ENCODE data around the gene CDH3.

Gene CDH3

DNA sequence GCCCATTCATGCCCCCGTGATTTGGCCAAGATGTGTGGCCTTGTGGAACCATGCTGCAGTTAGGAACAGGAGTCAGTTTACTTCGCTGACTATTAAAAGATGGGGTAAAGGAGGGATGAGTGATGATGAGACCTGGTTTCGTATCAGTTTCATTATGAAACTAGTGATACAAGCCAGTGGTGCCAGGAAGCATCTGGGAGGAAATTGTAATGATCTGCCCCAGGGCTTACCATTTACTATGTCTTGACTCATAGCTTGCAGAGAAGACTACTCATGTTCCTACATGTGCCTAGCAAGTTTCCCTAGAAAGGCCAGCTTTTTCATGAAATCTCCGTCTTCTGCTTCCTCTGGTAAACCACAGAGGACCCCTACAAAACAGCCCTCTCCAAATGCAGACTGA lies 23.2 kb downstream of the CDH3 start:
- DNase-seq, result no peak
- Histone ChIP-seq H3K79me1 (ENCODE audit: low read length) (peaks cover 8% of the 10 kb centered on the region), H3K23ac (ENCODE audit: low read length) (no peak overlapping the region), H3K9ac (ENCODE audit: low read length) (no peak overlapping the region), H4K5ac (ENCODE audit: low read length) (no peak overlapping the region), H3K4me3 (ENCODE audit: low read length) (no peak overlapping the region), H3K18ac (ENCODE audit: low read length) (no peak overlapping the region), H3K56ac (ENCODE audit: low read length) (no peak overlapping the region), H4K8ac (ENCODE audit: low read depth, low read length) (no peak overlapping the region), H3K27ac (ENCODE audit: low read depth, low read length) (no peak overlapping the region), H3K4ac (ENCODE audit: low read depth, low read length) (no peak overlapping the region), H3K4me1 (ENCODE audit: control insufficient read depth, low read depth, low read length) (no peaks in the 10 kb centered on the region), H3K27me3 (ENCODE audit: insufficient read depth, low read length, poor library complexity) (no peaks in the 10 kb centered on the region), H2BK15ac (replicated peaks; ENCODE audit: low read depth) (no peak overlapping the region), H2BK120ac (ENCODE audit: low read depth, low read length) (no peak overlapping the region), H3K79me2 (ENCODE audit: control insufficient read depth, insufficient read depth, low read length) (peaks cover 3% of the 10 kb centered on the region), H2AK5ac (ENCODE audit: low read length) (no peak overlapping the region), H3K4me2 (ENCODE audit: low read length) (no peak overlapping the region), H2BK5ac (ENCODE audit: low read length) (no peak overlapping the region), H3K36me3 (ENCODE audit: control insufficient read depth, insufficient read depth, low read length) (no peaks in the 10 kb centered on the region)
- no CpG with 5 or more reads among the region's 4 CpGs for WGBS (ENCODE audit: extremely low coverage, insufficient coverage, low lambda C conversion rate)

GRCh38 chr16:68676113-68676860 lies 31.2 kb downstream of the CDH3 start:
- H3K18ac ChIP-seq (ENCODE audit: low read length), result no peak overlapping the region
- H3K79me2 ChIP-seq (ENCODE audit: control insufficient read depth, insufficient read depth, low read length), result peaks cover 2% of the 10 kb centered on the region
- H3K27me3 ChIP-seq (ENCODE audit: insufficient read depth, low read length, poor library complexity), result no peaks in the 10 kb centered on the region
- no peak overlapping the region for H2BK120ac ChIP-seq (ENCODE audit: low read depth, low read length)
- no peak overlapping the region for H3K9ac ChIP-seq (ENCODE audit: low read length)
- H4K5ac ChIP-seq (ENCODE audit: low read length), result no peak overlapping the region
- H3K4me2 ChIP-seq (ENCODE audit: low read length), result no peak overlapping the region
- no peak overlapping the region for H2BK15ac ChIP-seq (replicated peaks; ENCODE audit: low read depth)
- WGBS (ENCODE audit: extremely low coverage, insufficient coverage, low lambda C conversion rate), result no CpG with 5 or more reads among the region's 5 CpGs
- peaks cover 1% of the 10 kb centered on the region for H3K79me1 ChIP-seq (ENCODE audit: low read length)
- no peak overlapping the region for H3K23ac ChIP-seq (ENCODE audit: low read length)
- H3K4me3 ChIP-seq (ENCODE audit: low read length), result no peak overlapping the region
- H3K4ac ChIP-seq (ENCODE audit: low read depth, low read length), result no peak overlapping the region
- H3K36me3 ChIP-seq (ENCODE audit: control insufficient read depth, insufficient read depth, low read length), result peaks cover 5% of the 10 kb centered on the region
- H3K4me1 ChIP-seq (ENCODE audit: control insufficient read depth, low read depth, low read length), result no peaks in the 10 kb centered on the region
- H3K56ac ChIP-seq (ENCODE audit: low read length), result no peak overlapping the region
- no peak for DNase-seq
- H4K8ac ChIP-seq (ENCODE audit: low read depth, low read length), result no peak overlapping the region
- H3K27ac ChIP-seq (ENCODE audit: low read depth, low read length), result no peak overlapping the region
- no peak overlapping the region for H2AK5ac ChIP-seq (ENCODE audit: low read length)
- H2BK5ac ChIP-seq (ENCODE audit: low read length), result no peak overlapping the region

GRCh38 chr16:68681038-68681437 lies 35.9 kb downstream of the CDH3 start:
- no peak overlapping the region for H3K18ac ChIP-seq (ENCODE audit: low read length)
- H3K36me3 ChIP-seq (ENCODE audit: control insufficient read depth, insufficient read depth, low read length), result peaks cover 14% of the 10 kb centered on the region
- no peak overlapping the region for H3K4ac ChIP-seq (ENCODE audit: low read depth, low read length)
- no peak overlapping the region for H3K23ac ChIP-seq (ENCODE audit: low read length)
- H3K79me2 ChIP-seq (ENCODE audit: control insufficient read depth, insufficient read depth, low read length), result no peaks in the 10 kb centered on the region
- no CpG with 5 or more reads among the region's 2 CpGs for WGBS (ENCODE audit: extremely low coverage, insufficient coverage, low lambda C conversion rate)
- H2BK120ac ChIP-seq (ENCODE audit: low read depth, low read length), result no peak overlapping the region
- H3K4me1 ChIP-seq (ENCODE audit: control insufficient read depth, low read depth, low read length), result no peaks in the 10 kb centered on the region
- no peak overlapping the region for H4K5ac ChIP-seq (ENCODE audit: low read length)
- H2BK15ac ChIP-seq (replicated peaks; ENCODE audit: low read depth), result no peak overlapping the region
- H3K4me2 ChIP-seq (ENCODE audit: low read length), result no peak overlapping the region
- no peak overlapping the region for H2BK5ac ChIP-seq (ENCODE audit: low read length)
- no peaks in the 10 kb centered on the region for H3K79me1 ChIP-seq (ENCODE audit: low read length)
- H3K4me3 ChIP-seq (ENCODE audit: low read length), result no peak overlapping the region
- no peak overlapping the region for H3K9ac ChIP-seq (ENCODE audit: low read length)
- H4K8ac ChIP-seq (ENCODE audit: low read depth, low read length), result no peak overlapping the region
- no peaks in the 10 kb centered on the region for H3K27me3 ChIP-seq (ENCODE audit: insufficient read depth, low read length, poor library complexity)
- no peak for DNase-seq
- H3K56ac ChIP-seq (ENCODE audit: low read length), result no peak overlapping the region
- H3K27ac ChIP-seq (ENCODE audit: low read depth, low read length), result no peak overlapping the region
- H2AK5ac ChIP-seq (ENCODE audit: low read length), result no peak overlapping the region

- H4K5ac ChIP-seq (ENCODE audit: low read length), result no peak overlapping the region
- H3K36me3 ChIP-seq (ENCODE audit: control insufficient read depth, insufficient read depth, low read length), result peaks cover 9% of the 10 kb centered on the region
- H3K4ac ChIP-seq (ENCODE audit: low read depth, low read length), result no peak overlapping the region
- no peak overlapping the region for H3K27ac ChIP-seq (ENCODE audit: low read depth, low read length)
- H3K18ac ChIP-seq (ENCODE audit: low read length), result no peak overlapping the region
- no CpG with 5 or more reads among the region's 22 CpGs for WGBS (ENCODE audit: extremely low coverage, insufficient coverage, low lambda C conversion rate)
- H3K56ac ChIP-seq (ENCODE audit: low read length), result no peak overlapping the region
- no peak overlapping the region for H3K9ac ChIP-seq (ENCODE audit: low read length)
- no peak overlapping the region for H4K8ac ChIP-seq (ENCODE audit: low read depth, low read length)
- H3K23ac ChIP-seq (ENCODE audit: low read length), result no peak overlapping the region
- H2BK15ac ChIP-seq (replicated peaks; ENCODE audit: low read depth), result no peak overlapping the region
- no peak for DNase-seq
- no peaks in the 10 kb centered on the region for H3K4me1 ChIP-seq (ENCODE audit: control insufficient read depth, low read depth, low read length)
- no peak overlapping the region for H2BK120ac ChIP-seq (ENCODE audit: low read depth, low read length)
- no peak overlapping the region for H2AK5ac ChIP-seq (ENCODE audit: low read length)
- H2BK5ac ChIP-seq (ENCODE audit: low read length), result no peak overlapping the region
- H3K79me1 ChIP-seq (ENCODE audit: low read length), result no peaks in the 10 kb centered on the region
- H3K4me2 ChIP-seq (ENCODE audit: low read length), result no peak overlapping the region
- no peaks in the 10 kb centered on the region for H3K27me3 ChIP-seq (ENCODE audit: insufficient read depth, low read length, poor library complexity)
- no peaks in the 10 kb centered on the region for H3K79me2 ChIP-seq (ENCODE audit: control insufficient read depth, insufficient read depth, low read length)
- no peak overlapping the region for H3K4me3 ChIP-seq (ENCODE audit: low read length)
These were observed 40.8 kb downstream of the CDH3 start for GRCh38 chr16:68685685-68686478.

DNA sequence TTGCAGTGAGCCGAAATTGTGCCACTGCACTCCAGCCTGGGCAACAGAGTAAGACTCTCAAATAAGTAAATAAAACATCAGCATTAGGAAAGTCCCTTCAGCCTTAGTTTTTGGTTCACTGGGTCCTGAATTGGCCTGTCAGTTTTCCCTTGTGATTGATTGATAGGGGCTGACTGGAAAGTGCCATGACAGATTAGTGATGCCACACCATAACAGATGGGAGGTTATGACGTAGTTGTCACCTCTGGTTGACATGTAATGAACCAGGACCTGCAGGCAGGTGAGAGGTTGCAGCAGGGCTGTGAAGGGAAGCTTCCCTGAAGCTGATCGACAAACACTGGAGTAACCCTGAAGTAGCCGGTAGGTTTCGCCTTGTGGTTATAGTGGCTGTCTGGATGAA lies 41.8 kb downstream of the CDH3 start:
- no peaks in the 10 kb centered on the region for H3K79me2 ChIP-seq (ENCODE audit: control insufficient read depth, insufficient read depth, low read length)
- no peak overlapping the region for H2BK5ac ChIP-seq (ENCODE audit: low read length)
- no peak overlapping the region for H3K27ac ChIP-seq (ENCODE audit: low read depth, low read length)
- H2BK120ac ChIP-seq (ENCODE audit: low read depth, low read length), result no peak overlapping the region
- no peak overlapping the region for H4K8ac ChIP-seq (ENCODE audit: low read depth, low read length)
- H2AK5ac ChIP-seq (ENCODE audit: low read length), result no peak overlapping the region
- no peak overlapping the region for H3K18ac ChIP-seq (ENCODE audit: low read length)
- no peaks in the 10 kb centered on the region for H3K79me1 ChIP-seq (ENCODE audit: low read length)
- no peak overlapping the region for H3K9ac ChIP-seq (ENCODE audit: low read length)
- H3K27me3 ChIP-seq (ENCODE audit: insufficient read depth, low read length, poor library complexity), result no peaks in the 10 kb centered on the region
- no peak overlapping the region for H3K4ac ChIP-seq (ENCODE audit: low read depth, low read length)
- no peaks in the 10 kb centered on the region for H3K4me1 ChIP-seq (ENCODE audit: control insufficient read depth, low read depth, low read length)
- no peak overlapping the region for H3K56ac ChIP-seq (ENCODE audit: low read length)
- no peak overlapping the region for H3K23ac ChIP-seq (ENCODE audit: low read length)
- H3K4me3 ChIP-seq (ENCODE audit: low read length), result no peak overlapping the region
- H3K4me2 ChIP-seq (ENCODE audit: low read length), result no peak overlapping the region
- no peak for DNase-seq
- no CpG with 5 or more reads among the region's 5 CpGs for WGBS (ENCODE audit: extremely low coverage, insufficient coverage, low lambda C conversion rate)
- H3K36me3 ChIP-seq (ENCODE audit: control insufficient read depth, insufficient read depth, low read length), result peaks cover 7% of the 10 kb centered on the region
- no peak overlapping the region for H2BK15ac ChIP-seq (replicated peaks; ENCODE audit: low read depth)
- H4K5ac ChIP-seq (ENCODE audit: low read length), result no peak overlapping the region

Data from mesendoderm (in vitro differentiated cells).